Fibroblast of villous mesenchyme (primary cell): ENCODE results near the gene ITCH. TPM values are rescaled to one million over a fixed set of nuclear protein-coding genes. Genes with fewer than 3 reads are reported as not detected.

Source experiments
- DNase-seq: peaks from one replicate; pipeline ENCODE4 v3.0.0-alpha.2; 2010; ENCODE audit warnings: low read depth
- H3K4me3 ChIP-seq: 2 replicates; pipeline ENCODE4 v1.5.1; 2011; ENCODE audit warnings: low read depth, mild to moderate bottlenecking, low read length
- total RNA-seq: library from RNA; depleted of rRNA; stranded (reverse); fragments of >200 nt; gene quantifications from 2 replicates; pipeline ENCODE4 v1.2.3, GENCODE V29; 2012
- TF ChIP-seq, protein P1 (sequence below): IDR thresholded peaks from 2 replicates; pipeline ENCODE4 v1.5.1; 2012; ENCODE audit warnings: low read depth, mild to moderate bottlenecking, low read length; ENCODE audit not compliant: insufficient read depth

ITCH gene
- total RNA-seq, 1 donor, result 88.9 TPM

DNA sequence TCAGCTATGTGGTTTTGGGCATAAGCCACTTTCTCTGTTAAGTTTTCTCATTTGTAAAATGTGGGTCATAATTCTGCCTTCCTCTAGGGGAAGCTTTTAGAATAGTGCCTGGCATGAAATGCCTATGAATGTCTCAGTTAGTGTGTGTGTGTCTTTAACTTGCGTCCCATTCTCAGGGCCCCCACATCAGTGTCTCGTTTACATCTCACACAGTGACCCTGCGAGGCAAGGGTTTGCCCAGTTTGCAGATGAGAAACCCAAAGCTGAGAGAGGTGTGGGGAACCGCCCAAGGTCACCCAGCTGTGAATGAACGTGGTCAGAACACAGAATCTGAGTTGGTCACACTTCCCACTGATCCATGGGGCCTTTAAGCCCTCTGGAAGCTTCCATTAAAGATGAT, 167.3 kb downstream of the ITCH start:
- no peak for DNase-seq
- no peak overlapping the region for H3K4me3 ChIP-seq
- TF ChIP-seq, protein P1, sequence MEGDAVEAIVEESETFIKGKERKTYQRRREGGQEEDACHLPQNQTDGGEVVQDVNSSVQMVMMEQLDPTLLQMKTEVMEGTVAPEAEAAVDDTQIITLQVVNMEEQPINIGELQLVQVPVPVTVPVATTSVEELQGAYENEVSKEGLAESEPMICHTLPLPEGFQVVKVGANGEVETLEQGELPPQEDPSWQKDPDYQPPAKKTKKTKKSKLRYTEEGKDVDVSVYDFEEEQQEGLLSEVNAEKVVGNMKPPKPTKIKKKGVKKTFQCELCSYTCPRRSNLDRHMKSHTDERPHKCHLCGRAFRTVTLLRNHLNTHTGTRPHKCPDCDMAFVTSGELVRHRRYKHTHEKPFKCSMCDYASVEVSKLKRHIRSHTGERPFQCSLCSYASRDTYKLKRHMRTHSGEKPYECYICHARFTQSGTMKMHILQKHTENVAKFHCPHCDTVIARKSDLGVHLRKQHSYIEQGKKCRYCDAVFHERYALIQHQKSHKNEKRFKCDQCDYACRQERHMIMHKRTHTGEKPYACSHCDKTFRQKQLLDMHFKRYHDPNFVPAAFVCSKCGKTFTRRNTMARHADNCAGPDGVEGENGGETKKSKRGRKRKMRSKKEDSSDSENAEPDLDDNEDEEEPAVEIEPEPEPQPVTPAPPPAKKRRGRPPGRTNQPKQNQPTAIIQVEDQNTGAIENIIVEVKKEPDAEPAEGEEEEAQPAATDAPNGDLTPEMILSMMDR, result no peak

DNA sequence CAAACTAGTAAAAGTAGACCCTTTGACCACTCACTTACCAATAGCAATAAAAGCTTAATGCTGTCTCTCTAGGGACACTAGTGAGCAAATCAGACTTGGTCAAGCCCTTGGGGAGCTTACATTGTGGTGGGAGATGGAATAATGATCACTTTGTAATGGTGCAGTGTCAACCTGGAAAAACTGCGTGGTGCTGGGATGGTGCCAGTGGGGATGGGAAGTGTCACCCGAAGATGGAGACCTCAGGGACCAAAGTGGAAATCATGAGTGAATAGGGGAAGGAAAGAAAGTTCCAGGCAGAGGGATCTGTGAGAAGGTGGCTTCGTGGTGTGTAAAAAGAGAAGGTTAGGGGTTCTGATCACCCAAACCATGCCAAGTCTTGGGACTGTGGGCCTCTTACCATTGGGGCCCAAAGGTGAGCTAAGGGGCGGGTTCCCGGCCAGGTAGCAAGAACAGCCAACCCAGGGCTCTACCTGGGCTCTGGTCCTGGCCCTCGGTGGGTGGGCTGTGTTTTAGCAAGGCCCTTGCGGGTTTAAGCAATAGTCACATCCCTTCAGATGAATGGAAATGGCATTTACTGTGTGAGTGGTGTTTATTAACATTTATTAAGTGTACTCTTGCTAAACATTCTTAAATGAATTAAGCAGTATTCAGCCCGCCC, 168.7 kb downstream of the ITCH start:
- H3K4me3 ChIP-seq, result no peak overlapping the region
- DNase-seq, result no peak
- TF ChIP-seq, protein P1, result no peak

DNA sequence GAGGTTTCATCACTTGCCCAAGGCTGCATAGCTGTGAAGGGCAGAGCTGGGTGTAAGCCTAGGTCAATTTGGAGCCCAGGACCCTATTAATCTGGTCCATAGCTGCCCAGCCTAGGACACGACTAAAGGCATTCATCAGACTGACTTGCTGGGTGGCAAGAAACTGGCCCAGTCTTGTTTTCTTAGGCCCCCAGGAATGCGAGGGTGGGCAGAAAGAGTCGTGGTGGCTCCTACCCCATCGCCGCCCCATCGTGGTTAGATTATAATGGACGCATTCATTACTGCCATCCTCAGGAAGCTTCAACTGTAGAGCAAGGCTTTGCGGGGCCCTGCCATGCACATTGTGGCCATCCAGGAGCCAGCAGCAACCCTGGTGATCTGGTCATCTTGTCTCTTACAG, 169.2 kb downstream of the ITCH start:
- no peak for DNase-seq
- H3K4me3 ChIP-seq, result no peak overlapping the region
- TF ChIP-seq, protein P1, result no peak

DNA sequence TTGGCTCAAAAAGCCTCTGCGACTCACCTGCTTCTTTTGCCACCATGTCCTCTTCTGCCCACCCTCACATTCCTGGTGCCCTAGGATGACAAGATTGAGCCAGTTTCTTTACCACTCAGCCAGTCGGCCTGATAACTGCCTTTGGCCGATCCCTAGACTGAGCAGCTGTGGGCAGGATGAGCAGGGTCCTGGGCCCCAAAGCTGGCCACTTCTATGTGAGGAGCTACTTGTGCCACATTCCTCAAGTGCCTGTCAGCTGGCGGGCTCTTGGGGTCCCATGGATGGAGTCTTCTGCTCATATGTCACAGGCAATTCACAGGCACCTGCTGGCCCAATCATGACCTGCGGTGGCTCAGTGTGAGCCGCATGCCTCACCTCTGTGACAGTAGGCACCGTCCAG, 169.7 kb downstream of the ITCH start:
- H3K4me3 ChIP-seq, result no peak overlapping the region
- TF ChIP-seq, protein P1, result no peak
- DNase-seq, result no peak

DNA sequence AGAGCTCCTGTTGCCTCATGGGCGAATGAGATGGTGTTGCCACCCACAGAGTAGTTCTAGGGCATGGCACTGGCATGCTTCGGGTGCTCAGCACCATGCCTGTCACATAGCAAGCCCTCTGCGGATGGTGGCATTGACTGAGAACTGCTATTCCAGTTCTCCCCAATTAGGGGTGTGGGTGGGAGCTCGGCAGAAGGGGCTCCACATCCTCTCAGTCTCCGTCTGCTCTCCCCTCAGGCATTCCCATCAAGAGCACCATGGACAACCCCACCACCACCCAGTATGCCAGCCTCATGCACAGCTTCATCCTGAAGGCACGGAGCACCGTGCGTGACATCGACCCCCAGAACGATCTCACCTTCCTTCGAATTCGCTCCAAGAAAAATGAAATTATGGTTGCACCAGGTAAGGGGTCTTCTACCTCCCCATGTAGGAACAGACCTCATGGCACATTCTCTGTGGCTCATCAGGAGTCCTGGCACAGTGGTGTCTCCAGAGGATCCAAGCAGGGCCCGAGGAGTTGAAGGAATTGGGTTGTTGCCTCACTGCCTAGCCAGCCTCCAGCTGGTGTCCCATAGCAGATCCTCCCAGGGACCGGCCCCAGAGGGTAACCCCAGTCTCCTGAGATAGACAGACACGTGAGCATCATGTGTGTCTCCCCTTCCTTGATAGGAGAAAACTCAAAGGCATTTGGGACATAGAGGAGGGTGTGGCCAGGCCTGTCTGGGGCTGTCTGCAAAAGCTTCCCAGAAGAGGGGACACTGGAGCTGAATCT, 171.5 kb downstream of the ITCH start:
- no peak overlapping the region for H3K4me3 ChIP-seq
- DNase-seq, result no peak

DNA sequence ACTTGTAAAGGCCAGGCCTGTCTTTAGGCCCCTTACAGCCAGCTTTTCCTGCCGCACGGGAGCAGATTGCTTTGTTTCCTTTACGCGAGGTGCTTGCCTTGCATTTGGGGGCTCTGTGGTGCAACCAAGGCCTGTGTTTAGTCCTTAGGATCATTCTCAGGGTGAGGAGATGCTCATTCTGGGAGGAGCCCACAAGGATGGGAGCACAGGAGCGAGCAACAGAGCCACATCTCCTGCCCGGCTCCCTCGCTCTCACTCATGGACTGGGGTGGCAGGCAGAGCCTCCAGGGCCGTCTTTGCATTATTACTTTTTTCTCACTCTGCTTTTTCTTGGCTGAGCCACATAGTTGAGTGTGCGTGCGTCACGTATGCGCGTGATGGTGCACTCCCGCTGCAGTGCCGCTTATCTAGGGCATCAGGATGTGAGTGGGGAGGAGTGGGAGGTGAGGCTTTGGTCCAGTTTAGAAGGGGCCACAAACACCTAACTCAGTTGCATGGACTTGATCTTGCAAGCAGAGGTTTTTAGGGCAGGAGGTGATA, 172.3 kb downstream of the ITCH start:
- no peak for DNase-seq
- TF ChIP-seq, protein P1, result no peak
- H3K4me3 ChIP-seq, result no peak overlapping the region

More for the DNA sequence above, 171.5 kb downstream of the ITCH start:
- TF ChIP-seq, protein P1, result no peak
